ENCODE results near the gene AGFG1. TPM values are rescaled to one million over a fixed set of nuclear protein-coding genes. Genes with fewer than 3 reads are reported as not detected.

AGFG1 gene
- total and polyA plus RNA-seq, 4 donors = 22.4 to 142 (median 74.5) TPM

- H3K4me1 ChIP-seq (ENCODE audit: control insufficient read depth in 5 of 5, insufficient read depth in 5 of 5, low read length in 5 of 5) = no peaks in the 10 kb centered on the region
- ATAC-seq (ENCODE audit: insufficient read depth, low FRiP score) (no peak), DNase-seq (no peak)
- 89 to 96% methylated on average over 5 of the region's 5 CpGs for WGBS, 2 donors
- no peaks in the 10 kb centered on the region for H3K9me3 ChIP-seq (ENCODE audit: control insufficient read depth in 4 of 4, insufficient read depth in 3 of 4, low read length in 3 of 4)
- no peak overlapping the region for H3K4me3 ChIP-seq
- no peak for TF ChIP-seq CTCF (IDR thresholded peaks at IDR 0.05; ENCODE audit: control extremely low read depth, extremely low read depth)
- H3K27me3 ChIP-seq (ENCODE audit: control insufficient read depth in 3 of 3, insufficient read depth in 3 of 3, low read length in 2 of 3) = no peaks in the 10 kb centered on the region
- no peak overlapping the region for H3K9ac ChIP-seq (ENCODE audit: insufficient read depth in 1 of 2, low read length in 2 of 2)
- H3K36me3 ChIP-seq (ENCODE audit: control insufficient read depth in 4 of 4, insufficient read depth in 4 of 4, low read length in 4 of 4) = no peaks in the 10 kb centered on the region
- H3K27ac ChIP-seq (ENCODE audit: low read depth in 1 of 2, low read length in 1 of 2) = no peak overlapping the region
These were observed 32.7 kb upstream of the AGFG1 start for GRCh38 chr2:227439214-227439613.

DNA sequence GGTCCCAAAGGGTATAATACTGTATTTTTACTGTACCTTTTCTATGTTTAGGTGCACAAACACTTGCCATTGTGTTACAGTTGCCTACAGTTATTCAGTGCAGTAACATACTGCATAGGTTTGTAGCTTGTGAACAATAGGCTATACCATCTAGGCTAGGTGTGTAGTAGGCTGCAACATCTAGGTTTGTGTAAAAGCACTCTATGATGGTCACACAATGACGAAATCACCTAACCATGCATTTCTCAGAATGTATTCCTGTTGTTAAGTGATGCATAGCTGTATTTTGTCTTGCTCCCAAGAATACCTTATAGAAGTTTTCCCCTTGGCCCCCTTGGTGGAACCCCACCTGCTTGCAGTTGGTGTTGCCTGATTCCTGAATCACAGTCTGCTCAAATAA, 29.3 kb upstream of the AGFG1 start:
- no peak overlapping the region for H3K27ac ChIP-seq (ENCODE audit: low read depth in 1 of 2, low read length in 1 of 2)
- no peaks in the 10 kb centered on the region for H3K36me3 ChIP-seq (ENCODE audit: control insufficient read depth in 4 of 4, insufficient read depth in 4 of 4, low read length in 4 of 4)
- no peak for TF ChIP-seq CTCF (IDR thresholded peaks at IDR 0.05; ENCODE audit: control extremely low read depth, extremely low read depth)
- peaks cover 0 to 1% (median 0%) of the 10 kb centered on the region in 5 donors for H3K4me1 ChIP-seq (ENCODE audit: control insufficient read depth in 5 of 5, insufficient read depth in 5 of 5, low read length in 5 of 5)
- no peak overlapping the region for H3K4me3 ChIP-seq
- H3K27me3 ChIP-seq (ENCODE audit: control insufficient read depth in 3 of 3, insufficient read depth in 3 of 3, low read length in 2 of 3) = no peaks in the 10 kb centered on the region
- no peaks in the 10 kb centered on the region for H3K9me3 ChIP-seq (ENCODE audit: control insufficient read depth in 4 of 4, insufficient read depth in 3 of 4, low read length in 3 of 4)
- ATAC-seq (ENCODE audit: insufficient read depth, low FRiP score) (no peak), DNase-seq (no peak)
- WGBS, 2 donors = 89 to 91% methylated on average over 1 of the region's 1 CpG
- no peak overlapping the region for H3K9ac ChIP-seq (ENCODE audit: insufficient read depth in 1 of 2, low read length in 2 of 2)

DNA sequence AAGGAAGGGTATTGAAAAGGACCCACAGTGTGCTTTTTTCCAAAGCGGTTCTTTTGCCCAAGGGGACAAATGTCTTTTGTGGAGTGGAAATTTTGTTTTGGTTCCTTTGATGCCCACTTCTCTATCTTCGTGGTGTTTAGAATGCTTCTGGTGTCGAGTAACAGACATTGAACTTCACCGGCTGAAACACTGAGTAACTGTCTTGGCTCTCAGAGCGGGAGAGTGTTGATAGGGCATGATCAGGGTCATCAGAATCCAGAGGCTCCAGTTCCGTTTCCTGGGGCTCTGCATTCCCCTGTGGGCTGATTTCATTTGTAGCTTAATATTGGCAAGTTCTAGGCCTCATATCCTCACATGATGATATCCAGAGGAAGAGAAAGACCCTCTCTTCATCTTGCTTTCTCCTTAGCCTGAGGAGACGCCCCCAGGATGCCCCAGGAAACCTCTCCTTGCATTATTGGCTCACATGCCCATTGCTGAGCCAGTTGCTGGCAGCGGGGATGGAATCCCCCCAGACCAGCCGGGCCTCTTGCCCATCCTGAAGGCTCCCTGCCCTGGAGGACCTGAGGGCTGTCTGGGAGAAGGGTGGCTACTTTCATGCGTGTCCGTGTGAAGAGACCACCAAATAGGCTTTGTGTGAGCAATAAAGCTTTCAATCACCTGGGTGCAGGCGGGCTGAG, 27.9 kb upstream of the AGFG1 start:
- ATAC-seq (ENCODE audit: insufficient read depth, low FRiP score) = no peak
- 80 to 86% methylated on average over 12 of the region's 12 CpGs for WGBS, 2 donors

More for the DNA sequence above, 27.9 kb upstream of the AGFG1 start:
- Histone ChIP-seq H3K9ac (ENCODE audit: insufficient read depth in 1 of 2, low read length in 2 of 2) (no peak overlapping the region), H3K9me3 (ENCODE audit: control insufficient read depth in 4 of 4, insufficient read depth in 3 of 4, low read length in 3 of 4) (no peaks in the 10 kb centered on the region), H3K27ac (ENCODE audit: low read depth in 1 of 2, low read length in 1 of 2) (no peak overlapping the region), H3K4me1 (ENCODE audit: control insufficient read depth in 5 of 5, insufficient read depth in 5 of 5, low read length in 5 of 5) (peaks cover 0 to 1% (median 0%) of the 10 kb centered on the region in 5 donors), H3K27me3 (ENCODE audit: control insufficient read depth in 3 of 3, insufficient read depth in 3 of 3, low read length in 2 of 3) (no peaks in the 10 kb centered on the region), H3K4me3 (no peak overlapping the region), H3K36me3 (ENCODE audit: control insufficient read depth in 4 of 4, insufficient read depth in 4 of 4, low read length in 4 of 4) (no peaks in the 10 kb centered on the region)
- DNase-seq = no peak
- TF ChIP-seq CTCF (IDR thresholded peaks at IDR 0.05; ENCODE audit: control extremely low read depth, extremely low read depth) = no peak

Measured in lung (tissue), 12 donors.